CD4-positive, alpha-beta T cell treated with Interleukin-15 for 1 hour (primary cell): ENCODE results near the gene ELN.

ENCODE experiments used
- DNase-seq: peaks from one replicate; pipeline ENCODE4 v3.0.0-alpha.2; 2020

ELN gene

GRCh38 chr7:74027683-74028320 is at the start of gene ELN:
Gene ELN (plus strand): TSS chr7:74028173. CDS start chr7:74028188, 15 bp downstream.
- DNase-seq: no peak

- DNase-seq: peak; percentile 16
These were observed 49.1 kb upstream of the ELN start for GRCh38 chr7:73978661-73979563.

- peak; percentile 5 for DNase-seq
These were observed 48.3 kb upstream of the ELN start for GRCh38 chr7:73979656-73980055.

GRCh38 chr7:73980206-73980605 is 47.8 kb upstream of the ELN start:
- peak; percentile 2 for DNase-seq

GRCh38 chr7:73981933-73982332 is 46.0 kb upstream of the ELN start:
- DNase-seq: no peak

GRCh38 chr7:73983437-73984164 is 44.4 kb upstream of the ELN start:
- peak; percentile 15 for DNase-seq

- no peak for DNase-seq
These were observed 43.3 kb upstream of the ELN start for GRCh38 chr7:73984481-73985205.

- DNase-seq: no peak
These were observed 42.2 kb upstream of the ELN start for GRCh38 chr7:73985737-73986141.

GRCh38 chr7:73986158-73986631 is 41.8 kb upstream of the ELN start:
- no peak for DNase-seq

GRCh38 chr7:73987298-73987697 is 40.7 kb upstream of the ELN start:
- DNase-seq: no peak

GRCh38 chr7:73988197-73988596 is 39.8 kb upstream of the ELN start:
- DNase-seq: no peak

GRCh38 chr7:73991522-73992100 is 36.4 kb upstream of the ELN start:
- DNase-seq: no peak

- no peak for DNase-seq
These were observed 35.8 kb upstream of the ELN start for GRCh38 chr7:73992101-73992562.

GRCh38 chr7:73994023-73994422 is 34.0 kb upstream of the ELN start:
- no peak for DNase-seq

- no peak for DNase-seq
These were observed 33.2 kb upstream of the ELN start for GRCh38 chr7:73994761-73995160.

- DNase-seq: no peak
These were observed 32.6 kb upstream of the ELN start for GRCh38 chr7:73995330-73995729.

- no peak for DNase-seq
These were observed 32.0 kb upstream of the ELN start for GRCh38 chr7:73995821-73996511.

- no peak for DNase-seq
These were observed 30.9 kb upstream of the ELN start for GRCh38 chr7:73997056-73997455.

GRCh38 chr7:73999664-74000435 is 28.1 kb upstream of the ELN start:
- no peak for DNase-seq

- no peak for DNase-seq
These were observed 27.4 kb upstream of the ELN start for GRCh38 chr7:74000489-74001149.
